Measurements from ENCODE around the gene TMEM178A. TPM values are rescaled to one million over a fixed set of nuclear protein-coding genes. Genes with fewer than 3 reads are reported as not detected.

The TMEM178A gene
- polyA plus RNA-seq, 2 of the 4 experiments (the other 2 are of a cell fraction), result 0.13 to 0.87 TPM

DNA sequence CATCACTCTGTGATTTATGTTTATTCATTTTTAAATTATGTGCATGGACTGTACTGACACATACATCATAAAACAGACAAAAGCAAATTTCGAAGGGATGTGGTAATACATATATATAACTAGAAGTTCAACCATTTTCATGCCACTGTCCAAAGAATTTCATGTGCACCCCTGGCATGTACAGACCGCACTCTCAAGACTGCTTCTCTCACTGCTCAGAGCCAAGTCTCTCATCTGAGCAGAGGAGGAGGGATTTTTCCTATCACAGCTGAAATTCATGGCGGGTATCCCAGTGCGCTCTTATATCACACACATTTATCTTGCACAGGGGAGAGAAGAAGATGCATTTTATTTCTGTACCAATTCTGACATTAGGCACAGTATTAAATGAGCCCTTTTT, 5.9 kb downstream of the TMEM178A start (continued):
- TF ChIP-seq, protein P1, sequence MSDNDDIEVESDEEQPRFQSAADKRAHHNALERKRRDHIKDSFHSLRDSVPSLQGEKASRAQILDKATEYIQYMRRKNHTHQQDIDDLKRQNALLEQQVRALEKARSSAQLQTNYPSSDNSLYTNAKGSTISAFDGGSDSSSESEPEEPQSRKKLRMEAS (IDR thresholded peaks at IDR 0.05), result no peak
- TF ChIP-seq, protein P2, sequence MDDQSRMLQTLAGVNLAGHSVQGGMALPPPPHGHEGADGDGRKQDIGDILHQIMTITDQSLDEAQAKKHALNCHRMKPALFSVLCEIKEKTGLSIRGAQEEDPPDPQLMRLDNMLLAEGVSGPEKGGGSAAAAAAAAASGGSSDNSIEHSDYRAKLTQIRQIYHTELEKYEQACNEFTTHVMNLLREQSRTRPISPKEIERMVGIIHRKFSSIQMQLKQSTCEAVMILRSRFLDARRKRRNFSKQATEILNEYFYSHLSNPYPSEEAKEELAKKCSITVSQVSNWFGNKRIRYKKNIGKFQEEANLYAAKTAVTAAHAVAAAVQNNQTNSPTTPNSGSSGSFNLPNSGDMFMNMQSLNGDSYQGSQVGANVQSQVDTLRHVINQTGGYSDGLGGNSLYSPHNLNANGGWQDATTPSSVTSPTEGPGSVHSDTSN (IDR thresholded peaks at IDR 0.05), result no peak

DNA sequence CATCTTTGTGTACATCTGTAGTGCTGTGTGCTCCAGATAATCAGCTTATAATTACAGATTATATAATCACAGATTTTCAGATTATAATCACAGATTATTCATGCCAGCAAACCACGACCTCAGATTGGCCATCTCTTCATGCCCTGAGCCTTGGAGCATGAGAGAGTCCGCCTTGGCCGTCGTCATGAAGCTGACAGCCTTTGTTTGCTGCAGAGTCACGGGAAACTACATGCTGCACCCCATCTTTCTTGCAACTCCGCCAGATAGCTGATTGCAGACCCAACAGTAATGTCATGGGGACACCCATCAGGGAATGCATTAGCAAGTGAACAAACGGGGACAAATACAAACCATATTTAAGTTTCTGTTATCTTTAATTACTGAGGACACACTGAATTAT, 7.3 kb downstream of the TMEM178A start:
- no peak for DNase-seq (ENCODE audit: low read depth in 1 of 2, low spot score in 1 of 2)
- ChIA-PET CTCF (interaction anchor here (0.9 to 1.3 kb wide), 2 partner anchors 77 to 141 kb away, joined by 3 read pairs; no protein-coding TSS in a partner anchor), POLR2A (no interaction called here)
- FAIRE-seq, result no peak
- no peaks in the 10 kb centered on the region; the same call in 2 of the 3 replicates for H3K9me3 ChIP-seq
- no peak overlapping the region for H3K4me2 ChIP-seq
- ATAC-seq, result no peak
- TF ChIP-seq BHLHE40 (IDR thresholded peaks at IDR 0.05; ENCODE audit: low read depth, low read length), result no peak
- H3K4me1 ChIP-seq, result no peaks in the 10 kb centered on the region
- H3K4me3 ChIP-seq, result no peak overlapping the region
- no peak overlapping the region for H3K27ac ChIP-seq
- WGBS (ENCODE audit: missing lambda C conversion rate), result 6% methylated on average over 7 of the region's 7 CpGs

DNA sequence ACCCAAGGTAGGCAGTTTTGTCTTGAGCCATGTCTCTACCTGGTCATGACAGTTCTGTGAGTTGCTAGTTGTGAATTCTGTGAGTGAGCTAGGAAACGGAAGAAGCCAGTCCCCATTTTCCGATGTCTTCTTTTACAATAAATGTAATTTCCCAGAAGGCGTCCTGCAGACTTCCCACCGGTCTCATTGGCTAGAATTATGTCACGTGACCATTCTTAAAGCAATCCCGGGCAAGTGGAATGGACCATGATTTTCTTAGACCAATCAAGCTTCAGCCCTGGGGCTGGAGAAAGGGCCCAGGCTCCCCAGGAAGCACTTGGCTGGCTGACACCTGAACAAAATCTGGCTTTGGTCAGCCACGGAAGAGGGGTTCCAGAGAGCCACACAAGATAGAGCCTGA, 10.6 kb downstream of the TMEM178A start:
- TF ChIP-seq NPAS2 (CRISPR knock-in tag; IDR thresholded peaks at IDR 0.05; ENCODE audit: borderline replicate concordance), result no peak
- no peak for TF ChIP-seq NR3C1 (IDR thresholded peaks at IDR 0.05)
- TF ChIP-seq, protein P3, sequence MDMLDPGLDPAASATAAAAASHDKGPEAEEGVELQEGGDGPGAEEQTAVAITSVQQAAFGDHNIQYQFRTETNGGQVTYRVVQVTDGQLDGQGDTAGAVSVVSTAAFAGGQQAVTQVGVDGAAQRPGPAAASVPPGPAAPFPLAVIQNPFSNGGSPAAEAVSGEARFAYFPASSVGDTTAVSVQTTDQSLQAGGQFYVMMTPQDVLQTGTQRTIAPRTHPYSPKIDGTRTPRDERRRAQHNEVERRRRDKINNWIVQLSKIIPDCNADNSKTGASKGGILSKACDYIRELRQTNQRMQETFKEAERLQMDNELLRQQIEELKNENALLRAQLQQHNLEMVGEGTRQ (IDR thresholded peaks at IDR 0.05), result 0 out of 2 replicates have a peak, but pooled peaks have one; percentile 28
- DNase-seq (ENCODE audit: low read depth in 1 of 2, low spot score in 1 of 2) (no peak), ATAC-seq (no peak), FAIRE-seq (no peak)
- H3K9me3 ChIP-seq, result peaks cover 7% of the 10 kb centered on the region; the same call in 2 of the 3 replicates
- POLR2A ChIA-PET, result no interaction called here
- no peak overlapping the region for H3K27ac ChIP-seq
- no peaks in the 10 kb centered on the region for H3K4me1 ChIP-seq
- no peak overlapping the region for H3K4me2 ChIP-seq
- no peak overlapping the region for H3K4me3 ChIP-seq
- WGBS (ENCODE audit: missing lambda C conversion rate), result 64% methylated on average over 7 of the region's 7 CpGs
- CTCF ChIA-PET, result interaction anchor here (1.0 kb wide), 1 partner anchor 21 kb away, joined by 3 read pairs; no protein-coding TSS in a partner anchor

DNA sequence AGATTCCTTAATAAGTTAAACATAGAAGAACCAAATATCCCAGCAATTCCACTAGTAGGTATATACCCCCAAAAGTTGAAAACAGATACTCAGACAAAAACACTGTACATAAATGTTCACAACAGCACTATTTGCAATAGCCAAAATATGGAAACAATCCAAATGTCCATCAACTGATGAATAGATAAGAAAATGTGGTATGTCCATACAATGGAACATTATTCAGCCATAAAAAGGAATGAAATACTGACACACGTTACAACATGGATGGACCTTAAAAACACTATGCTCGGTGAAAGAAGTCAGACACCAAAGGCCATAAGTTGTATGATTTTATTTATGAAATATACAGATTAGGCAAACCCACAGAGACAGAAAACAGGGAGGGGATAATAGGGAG, 12.5 kb downstream of the TMEM178A start:
- TF ChIP-seq NR3C1 (IDR thresholded peaks at IDR 0.05), result no peak
- TF ChIP-seq RAD21 (conservative IDR thresholded peaks at IDR 0.05 in 1 of 2, IDR thresholded peaks at IDR 0.05 in 1 of 2), result no peak
- TF ChIP-seq, protein P4, sequence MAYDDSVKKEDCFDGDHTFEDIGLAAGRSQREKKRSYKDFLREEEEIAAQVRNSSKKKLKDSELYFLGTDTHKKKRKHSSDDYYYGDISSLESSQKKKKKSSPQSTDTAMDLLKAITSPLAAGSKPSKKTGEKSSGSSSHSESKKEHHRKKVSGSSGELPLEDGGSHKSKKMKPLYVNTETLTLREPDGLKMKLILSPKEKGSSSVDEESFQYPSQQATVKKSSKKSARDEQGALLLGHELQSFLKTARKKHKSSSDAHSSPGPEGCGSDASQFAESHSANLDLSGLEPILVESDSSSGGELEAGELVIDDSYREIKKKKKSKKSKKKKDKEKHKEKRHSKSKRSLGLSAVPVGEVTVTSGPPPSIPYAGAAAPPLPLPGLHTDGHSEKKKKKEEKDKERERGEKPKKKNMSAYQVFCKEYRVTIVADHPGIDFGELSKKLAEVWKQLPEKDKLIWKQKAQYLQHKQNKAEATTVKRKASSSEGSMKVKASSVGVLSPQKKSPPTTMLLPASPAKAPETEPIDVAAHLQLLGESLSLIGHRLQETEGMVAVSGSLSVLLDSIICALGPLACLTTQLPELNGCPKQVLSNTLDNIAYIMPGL (CRISPR knock-in tag; IDR thresholded peaks at IDR 0.05; ENCODE audit: borderline replicate concordance), result no peak
- TF ChIP-seq ZC3H11A (IDR thresholded peaks at IDR 0.05), result no peak
- no peak for TF ChIP-seq JUN (IDR thresholded peaks at IDR 0.05)
- TF ChIP-seq, protein P1 (IDR thresholded peaks at IDR 0.05), result no peak
- no peak for TF ChIP-seq HOXB5 (CRISPR knock-in tag; IDR thresholded peaks at IDR 0.05)
- TF ChIP-seq, protein P2 (IDR thresholded peaks at IDR 0.05), result no peak
- no peak for TF ChIP-seq HEYL (CRISPR knock-in tag; IDR thresholded peaks at IDR 0.05)
- no peak for TF ChIP-seq RNF2 (IDR thresholded peaks at IDR 0.05; ENCODE audit: borderline replicate concordance, low read depth)
- Histone ChIP-seq H3K4me2 (no peak overlapping the region), H3K4me3 (no peak overlapping the region), H3K4me1 (no peaks in the 10 kb centered on the region), H3K27ac (no peak overlapping the region), H3K9me3 (peaks cover 7% of the 10 kb centered on the region; the same call in 2 of the 3 replicates)
- CTCF ChIA-PET, result interaction anchor here (0.6 to 1.4 kb wide), 4 partner anchors 8 to 438 kb away, joined by 3 to 4 read pairs (median 3); no protein-coding TSS in a partner anchor
- peak; percentile 7 for FAIRE-seq
- DNase-seq (ENCODE audit: low read depth in 1 of 2, low spot score in 1 of 2), result no peak
- ATAC-seq, result no peak
- POLR2A ChIA-PET, result no interaction called here
- 47% methylated on average over 2 of the region's 2 CpGs for WGBS (ENCODE audit: missing lambda C conversion rate)
